ENCODE measurements around the gene LRRC70.

LRRC70 gene

DNA sequence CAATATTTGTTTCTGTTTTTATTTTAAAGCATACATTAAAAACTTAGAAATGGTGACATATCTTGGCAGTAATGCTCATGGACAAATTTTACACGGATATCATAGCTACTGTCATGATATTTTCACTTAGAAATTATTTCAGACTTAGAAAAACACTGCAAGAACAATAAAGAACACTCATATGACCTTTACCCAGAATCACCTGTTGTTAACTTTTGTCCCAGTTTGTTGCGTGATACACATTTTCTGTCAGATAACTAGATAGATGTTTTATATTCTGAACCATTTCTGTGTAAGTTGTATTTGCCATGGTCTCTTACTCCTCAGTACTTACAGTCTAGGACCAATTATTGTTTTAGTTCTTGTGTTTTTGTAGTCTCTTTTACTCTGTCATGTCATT, 3.6 kb upstream of the LRRC70 start:
- no peak for DNase-seq (ENCODE audit: low read depth in 1 of 2, low spot score in 1 of 2)

DNA sequence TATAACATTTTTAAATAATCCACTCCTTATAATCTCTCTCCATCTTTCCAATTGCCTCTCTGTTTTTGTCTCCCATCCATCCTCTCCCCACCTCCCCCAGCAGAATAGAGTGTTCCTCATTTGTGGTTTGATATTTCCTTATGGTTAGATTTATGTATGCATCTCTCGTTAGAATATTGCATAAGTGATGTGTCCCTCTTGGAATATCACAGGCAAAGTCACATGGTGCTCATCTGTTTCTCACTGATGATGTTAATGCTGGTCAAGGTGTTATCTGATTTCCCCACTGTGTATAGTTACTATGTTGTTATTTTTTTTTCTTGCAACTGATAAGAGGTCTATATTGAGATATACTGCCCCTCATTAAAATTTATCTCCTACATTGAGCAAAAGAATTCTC, 3.1 kb upstream of the LRRC70 start:
- DNase-seq (ENCODE audit: low read depth in 1 of 2, low spot score in 1 of 2): no peak

GRCh38 chr5:62576570-62577170, 1.9 kb upstream of the LRRC70 start:
- no peak for DNase-seq (ENCODE audit: low read depth in 1 of 2, low spot score in 1 of 2)

DNA sequence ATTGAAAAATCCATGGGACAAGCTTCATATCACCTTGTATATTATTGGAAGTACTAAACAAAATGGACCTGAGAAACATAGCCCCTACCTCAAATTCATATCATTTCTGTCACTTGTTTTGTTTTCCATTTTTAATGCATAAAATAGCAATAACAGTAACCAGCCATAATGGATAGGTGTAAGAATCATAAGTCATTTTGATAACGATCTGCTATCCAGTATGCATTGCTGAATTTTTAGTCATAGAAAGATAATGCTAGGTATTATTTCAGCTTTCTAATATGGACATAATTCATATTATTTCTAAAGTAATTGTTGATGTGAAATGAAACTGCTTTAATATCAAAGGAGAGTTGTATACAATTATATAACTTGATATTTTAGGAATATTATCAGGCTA, 1.1 kb upstream of the LRRC70 start:
- no peak for DNase-seq (ENCODE audit: low read depth in 1 of 2, low spot score in 1 of 2)

- DNase-seq (ENCODE audit: low read depth in 1 of 2, low spot score in 1 of 2): no peak
These were observed 1.1 kb downstream of the LRRC70 start for GRCh38 chr5:62579761-62580160.

DNA sequence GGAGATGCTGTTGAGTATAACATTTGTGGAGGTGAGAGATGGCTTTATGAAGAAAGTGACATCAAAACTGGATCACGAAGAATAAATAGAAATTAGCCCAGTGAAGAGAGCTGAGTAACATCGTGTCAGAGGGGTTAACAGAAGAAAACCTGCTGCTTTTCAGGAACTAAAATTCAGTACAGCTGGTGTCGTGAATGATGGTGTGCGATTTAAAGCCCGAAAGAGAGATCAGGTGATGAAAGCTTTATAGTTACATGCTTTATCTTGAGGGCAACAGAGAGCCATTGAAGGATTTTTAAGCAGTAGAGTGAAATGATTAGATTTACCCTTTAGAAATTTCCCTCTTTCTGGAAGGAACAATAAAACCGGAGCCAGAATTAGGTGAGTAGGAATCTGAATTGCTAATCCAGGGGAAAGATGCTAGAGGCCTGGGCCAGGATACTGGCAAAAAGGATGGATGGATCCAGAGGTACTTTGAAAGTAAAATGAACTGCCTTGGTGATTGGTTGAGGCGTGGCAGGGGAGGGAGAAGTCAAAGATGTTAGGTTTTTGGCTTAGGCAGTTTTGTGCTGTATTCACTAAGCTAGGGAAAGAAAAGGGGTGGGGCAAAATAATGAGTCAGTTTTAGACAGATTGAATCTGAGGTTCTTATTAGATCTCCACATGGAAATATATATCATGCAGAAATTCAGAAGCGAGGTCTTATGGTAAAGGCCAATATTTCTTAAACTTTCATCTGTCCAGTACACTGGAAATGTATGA, 3.4 kb downstream of the LRRC70 start:
- DNase-seq (ENCODE audit: low read depth in 1 of 2, low spot score in 1 of 2): no peak

DNA sequence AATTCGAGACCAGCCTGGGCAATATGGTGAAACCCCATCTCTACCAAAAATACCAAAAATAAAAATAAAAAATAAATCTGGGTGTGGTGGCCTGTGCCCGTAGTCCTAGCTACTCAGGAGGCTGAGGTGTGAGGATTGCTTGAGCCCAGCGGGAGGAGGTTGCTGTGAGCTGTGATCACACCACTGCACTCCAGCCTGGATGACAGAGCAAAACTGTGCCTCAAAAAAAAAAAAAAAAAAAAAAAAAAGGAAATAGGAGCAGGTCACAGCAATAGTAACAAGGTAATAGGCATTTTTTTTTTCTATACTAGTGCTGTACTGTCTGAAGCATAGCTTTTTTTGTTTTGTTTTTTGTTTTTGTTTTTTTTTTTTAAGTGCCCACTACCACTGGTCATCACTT, 5.8 kb downstream of the LRRC70 start:
- DNase-seq (ENCODE audit: low read depth in 1 of 2, low spot score in 1 of 2): no peak

GRCh38 chr5:62585306-62585705, 6.7 kb downstream of the LRRC70 start:
- DNase-seq (ENCODE audit: low read depth in 1 of 2, low spot score in 1 of 2): no peak

- no peak for DNase-seq (ENCODE audit: low read depth in 1 of 2, low spot score in 1 of 2)
These were observed 7.1 kb downstream of the LRRC70 start for GRCh38 chr5:62585751-62586150.

DNA sequence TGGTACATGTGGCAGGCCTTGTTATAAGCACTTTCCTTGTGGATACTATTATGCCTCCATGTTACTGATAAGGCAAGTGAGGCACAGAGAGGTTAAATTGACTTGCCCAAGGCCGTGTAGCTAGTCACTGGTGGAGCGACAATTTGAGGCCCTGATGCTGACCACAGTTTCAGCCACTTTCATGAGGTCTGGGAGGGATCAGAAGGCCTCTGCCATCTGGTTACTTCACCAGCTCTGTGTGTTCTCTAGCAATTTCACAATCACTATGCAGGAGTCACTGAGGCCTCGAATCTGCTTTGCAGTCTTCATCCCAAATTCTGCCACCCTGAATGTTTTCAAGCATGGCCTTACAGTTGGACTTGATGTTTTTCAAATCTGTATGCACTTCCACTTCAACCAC, 9.1 kb downstream of the LRRC70 start:
- no peak for DNase-seq (ENCODE audit: low read depth in 1 of 2, low spot score in 1 of 2)

DNA sequence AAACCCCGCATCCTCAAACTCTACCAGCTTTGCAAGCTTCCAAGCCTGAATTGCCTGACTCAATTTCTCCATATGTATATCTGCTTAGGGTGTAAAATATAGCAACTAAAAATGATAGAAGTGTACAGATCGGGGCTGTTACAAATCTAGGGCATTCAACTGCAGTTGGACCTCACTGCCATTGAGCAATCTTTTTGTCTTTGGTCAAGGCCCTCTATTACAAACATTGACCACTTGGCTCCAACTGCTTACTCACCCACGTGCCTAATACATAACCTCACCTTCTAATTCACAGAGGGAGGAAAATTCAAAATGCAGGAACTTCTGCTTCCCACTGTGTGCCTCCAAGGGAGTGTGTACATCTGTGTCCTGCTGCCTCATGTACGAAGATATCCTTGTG, 10.0 kb downstream of the LRRC70 start:
- no peak for DNase-seq (ENCODE audit: low read depth in 1 of 2, low spot score in 1 of 2)

DNA sequence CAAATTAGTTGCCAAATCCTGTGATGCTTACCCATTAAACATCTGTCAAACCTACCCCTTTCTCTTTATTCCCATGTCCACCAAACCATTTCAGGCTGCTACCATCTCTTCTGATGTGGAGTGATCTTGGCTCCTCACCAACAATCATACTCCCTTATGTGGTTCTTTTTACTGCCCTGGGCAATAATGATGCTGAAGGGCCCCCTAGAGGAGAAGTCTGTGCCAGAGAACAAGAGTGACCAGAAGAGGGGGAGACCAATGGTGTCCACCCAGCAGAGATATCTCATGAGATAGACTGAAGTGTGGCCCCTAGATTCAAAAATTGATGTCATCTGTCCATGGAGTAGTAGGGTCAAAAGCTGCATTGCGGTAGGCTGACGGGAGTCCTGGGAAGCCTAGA, 10.9 kb downstream of the LRRC70 start:
- no peak for DNase-seq (ENCODE audit: low read depth in 1 of 2, low spot score in 1 of 2)

- no peak for DNase-seq (ENCODE audit: low read depth in 1 of 2, low spot score in 1 of 2)
These were observed 11.8 kb downstream of the LRRC70 start for GRCh38 chr5:62590387-62590786.

- DNase-seq (ENCODE audit: low read depth in 1 of 2, low spot score in 1 of 2): no peak
These were observed 13.9 kb downstream of the LRRC70 start for GRCh38 chr5:62592558-62592957.

- DNase-seq (ENCODE audit: low read depth in 1 of 2, low spot score in 1 of 2): no peak
These were observed 14.7 kb downstream of the LRRC70 start for GRCh38 chr5:62593331-62593730.

DNA sequence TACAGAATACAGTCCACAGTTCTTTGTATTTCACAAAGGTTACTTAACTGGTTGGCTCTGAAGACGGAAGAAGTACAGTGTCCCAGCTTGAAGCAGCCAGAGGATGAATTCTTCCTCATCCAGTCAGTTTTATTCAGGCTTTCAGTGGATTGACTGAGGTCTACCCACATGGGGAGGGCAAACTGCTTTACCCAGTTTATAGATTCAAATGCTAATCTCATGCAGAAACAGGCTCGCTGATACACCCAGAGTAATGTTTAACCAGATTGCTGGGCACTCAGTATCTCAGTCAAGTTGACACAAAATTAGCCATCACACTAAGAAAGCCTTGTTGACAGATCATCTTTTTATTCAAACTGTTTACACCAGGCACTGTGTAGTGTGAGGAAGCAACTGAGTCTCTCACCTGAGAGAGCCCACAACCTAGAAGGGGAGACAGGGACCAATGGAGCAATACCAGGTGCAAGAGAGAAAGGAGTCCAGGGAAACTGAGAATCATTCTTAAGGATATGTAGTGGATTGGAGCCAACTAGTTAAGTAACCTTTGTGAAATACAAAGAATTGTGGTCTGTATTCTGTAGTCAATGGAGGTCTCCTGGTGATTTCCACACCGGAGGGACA, 15.9 kb downstream of the LRRC70 start:
- DNase-seq (ENCODE audit: low read depth in 1 of 2, low spot score in 1 of 2): no peak

GRCh38 chr5:62596096-62596495, 17.5 kb downstream of the LRRC70 start:
- no peak for DNase-seq (ENCODE audit: low read depth in 1 of 2, low spot score in 1 of 2)

GRCh38 chr5:62596691-62597090, 18.1 kb downstream of the LRRC70 start:
- DNase-seq (ENCODE audit: low read depth in 1 of 2, low spot score in 1 of 2): no peak

DNA sequence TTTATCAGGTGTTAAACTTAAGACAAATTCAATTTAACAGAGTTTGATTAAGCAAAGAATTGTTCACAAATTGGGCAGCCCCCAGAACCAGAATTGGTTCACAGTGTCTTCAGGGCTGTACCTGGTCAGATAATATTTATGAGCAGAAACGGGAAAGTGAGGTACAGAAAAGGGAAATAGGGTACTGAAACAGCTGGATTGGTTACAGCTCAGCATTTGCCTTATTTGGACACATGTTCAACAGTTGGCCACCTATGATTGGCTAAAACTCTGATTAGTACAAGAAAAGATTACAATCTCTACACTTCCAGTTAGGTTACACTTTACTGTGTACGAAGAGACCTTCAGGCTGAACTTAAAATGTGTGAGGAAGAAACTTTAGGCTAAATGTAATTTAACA, 18.7 kb downstream of the LRRC70 start:
- DNase-seq (ENCODE audit: low read depth in 1 of 2, low spot score in 1 of 2): no peak

DNA sequence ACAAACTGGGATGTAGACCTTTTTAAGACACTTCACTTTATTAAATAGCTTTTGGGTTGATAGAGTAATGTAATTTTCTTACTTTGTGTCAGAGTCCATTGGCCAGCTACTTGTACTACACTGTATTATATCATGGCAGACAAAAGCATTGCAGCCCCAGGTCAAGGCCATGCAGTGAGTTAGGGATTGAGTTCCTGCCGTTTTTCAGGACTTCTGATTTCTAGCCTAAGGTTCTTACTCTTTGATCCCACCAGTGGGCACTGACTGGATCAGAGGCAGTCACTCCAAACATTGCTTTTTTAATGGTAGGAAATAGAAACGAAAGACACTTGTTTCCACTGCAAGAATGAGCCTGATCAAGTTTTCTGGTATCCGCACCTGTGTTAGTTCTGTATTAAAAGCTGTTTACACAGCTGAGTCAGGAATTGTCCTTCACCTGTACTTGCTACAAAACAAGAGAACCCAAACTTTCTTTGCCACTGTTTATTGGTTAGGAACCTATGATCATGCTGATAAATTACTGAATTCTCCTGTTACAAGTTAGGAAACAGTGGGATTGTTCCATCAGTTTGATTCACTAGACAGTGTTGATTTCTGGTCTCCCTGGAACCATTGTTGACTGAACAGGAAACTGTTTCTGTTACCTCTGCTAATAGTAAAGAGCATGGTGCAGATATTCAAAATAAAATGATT, 22.1 kb downstream of the LRRC70 start:
- no peak for DNase-seq (ENCODE audit: low read depth in 1 of 2, low spot score in 1 of 2)

DNA sequence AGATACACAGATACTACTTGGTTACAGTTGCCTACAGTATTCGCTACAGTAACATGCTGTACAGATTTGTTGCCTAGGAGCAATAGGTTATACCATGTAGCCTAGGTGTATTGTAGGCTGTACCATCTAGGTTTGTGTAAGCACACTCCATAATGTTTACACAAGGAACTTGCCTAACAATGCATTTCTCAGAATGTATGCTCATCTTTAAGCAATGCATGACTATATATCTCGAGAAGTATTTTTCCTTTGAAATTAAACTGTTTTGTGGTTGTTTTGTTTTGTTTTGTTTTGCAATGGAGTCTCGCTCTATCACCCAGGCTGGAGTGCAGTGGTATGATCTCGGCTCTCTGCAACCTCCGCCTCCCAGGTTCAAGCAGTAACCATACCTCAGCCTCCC, 25.3 kb downstream of the LRRC70 start:
- no peak for DNase-seq (ENCODE audit: low read depth in 1 of 2, low spot score in 1 of 2)

DNA sequence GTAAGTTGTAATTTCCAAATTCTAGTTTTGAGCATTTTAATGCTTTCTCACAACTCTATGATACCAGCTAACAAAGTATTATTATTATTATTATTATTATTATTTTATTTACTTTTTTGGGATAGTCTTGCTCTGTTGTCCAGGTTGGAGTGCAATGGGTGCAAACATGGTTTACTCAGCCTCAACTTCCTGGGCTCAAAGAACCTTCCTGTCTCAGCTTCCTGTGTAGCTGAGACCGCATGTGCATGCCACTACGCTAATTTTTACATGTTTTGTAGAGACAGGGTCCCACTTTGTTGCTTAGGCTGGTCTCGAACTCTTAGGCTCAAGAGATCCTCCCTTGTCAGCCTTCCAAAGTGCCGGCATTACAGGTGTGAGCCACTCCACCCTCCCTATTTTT, 27.0 kb downstream of the LRRC70 start:
- no peak for DNase-seq (ENCODE audit: low read depth in 1 of 2, low spot score in 1 of 2)

All from activated CD4-positive, alpha-beta T cell treated with anti-CD3 and anti-CD28 coated beads, Interleukin-2, amount 50 U/mL, for 24 hours (primary cell).